ENCODE measurements around the gene CASP7.

CASP7 gene

GRCh38 chr10:113711142-113711541, 31.4 kb downstream of the CASP7 start:
- in situ Hi-C loops (cut with HindIII; ENCODE audit: low sequenced_read_pairs), result no loop called here

GRCh38 chr10:113712024-113712423, 32.3 kb downstream of the CASP7 start:
- in situ Hi-C loops (cut with HindIII; ENCODE audit: low sequenced_read_pairs), result no loop called here

GRCh38 chr10:113712755-113713639, 33.3 kb downstream of the CASP7 start:
- in situ Hi-C loops (cut with HindIII; ENCODE audit: low sequenced_read_pairs), result no loop called here

GRCh38 chr10:113713640-113713982, 33.9 kb downstream of the CASP7 start:
- in situ Hi-C loops (cut with HindIII; ENCODE audit: low sequenced_read_pairs), result no loop called here

- in situ Hi-C loops (cut with HindIII; ENCODE audit: low sequenced_read_pairs), result no loop called here
Observed at GRCh38 chr10:113716109-113716910, 36.6 kb downstream of the CASP7 start.

GRCh38 chr10:113718969-113719822, 39.5 kb downstream of the CASP7 start:
- in situ Hi-C loops (cut with HindIII; ENCODE audit: low sequenced_read_pairs), result no loop called here

GRCh38 chr10:113720386-113720785, 40.7 kb downstream of the CASP7 start:
- in situ Hi-C loops (cut with HindIII; ENCODE audit: low sequenced_read_pairs), result no loop called here

GRCh38 chr10:113732160-113732881, 52.6 kb downstream of the CASP7 start:
- in situ Hi-C loops (cut with HindIII; ENCODE audit: low sequenced_read_pairs), result no loop called here

- in situ Hi-C loops (cut with HindIII; ENCODE audit: low sequenced_read_pairs), result no loop called here
Observed at GRCh38 chr10:113732966-113733365, 53.3 kb downstream of the CASP7 start.

GRCh38 chr10:113733635-113734034, 53.9 kb downstream of the CASP7 start:
- in situ Hi-C loops (cut with HindIII; ENCODE audit: low sequenced_read_pairs), result no loop called here

- in situ Hi-C loops (cut with HindIII; ENCODE audit: low sequenced_read_pairs), result no loop called here
Observed at GRCh38 chr10:113735913-113736312, 56.2 kb downstream of the CASP7 start.

GRCh38 chr10:113736576-113736975, 56.9 kb downstream of the CASP7 start:
- in situ Hi-C loops (cut with HindIII; ENCODE audit: low sequenced_read_pairs), result no loop called here

GRCh38 chr10:113739031-113739430, 59.3 kb downstream of the CASP7 start:
- in situ Hi-C loops (cut with HindIII; ENCODE audit: low sequenced_read_pairs), result no loop called here

GRCh38 chr10:113739577-113739976, 59.9 kb downstream of the CASP7 start:
- in situ Hi-C loops (cut with HindIII; ENCODE audit: low sequenced_read_pairs), result no loop called here

GRCh38 chr10:113740850-113741249, 61.1 kb downstream of the CASP7 start:
- in situ Hi-C loops (cut with HindIII; ENCODE audit: low sequenced_read_pairs), result no loop called here

- in situ Hi-C loops (cut with HindIII; ENCODE audit: low sequenced_read_pairs), result no loop called here
Observed at GRCh38 chr10:113742466-113742865, 62.8 kb downstream of the CASP7 start.

- in situ Hi-C loops (cut with HindIII; ENCODE audit: low sequenced_read_pairs), result no loop called here
Observed at GRCh38 chr10:113743594-113743993, 63.9 kb downstream of the CASP7 start.

- in situ Hi-C loops (cut with HindIII; ENCODE audit: low sequenced_read_pairs), result no loop called here
Observed at GRCh38 chr10:113745374-113745773, 65.7 kb downstream of the CASP7 start.

- in situ Hi-C loops (cut with HindIII; ENCODE audit: low sequenced_read_pairs), result no loop called here
Observed at GRCh38 chr10:113746217-113746957, 66.7 kb downstream of the CASP7 start.
